KOPT-K1 (cell line): Measurements from ENCODE around the gene CGNL1.

Experiments used
- H3K27ac ChIP-seq: fragments of 200-600 bp; sonication (generic); 2 replicates; pipeline ENCODE4 v1.5.1; 2016; ENCODE audit warnings: antibody characterized with exemption, mild to moderate bottlenecking, low read depth, low read length; ENCODE audit not compliant: poor library complexity, severe bottlenecking
- H3K36me3 ChIP-seq: fragments of 200-600 bp; sonication (generic); 2 replicates; pipeline ENCODE4 v1.5.1; 2017; ENCODE audit warnings: antibody characterized with exemption, mild to moderate bottlenecking, low read length, moderate library complexity; ENCODE audit not compliant: insufficient read depth
- H3K9me3 ChIP-seq: fragments of 200-600 bp; sonication (generic); 2 replicates; pipeline ENCODE4 v1.5.1; 2017; ENCODE audit warnings: antibody characterized with exemption, low read length, mild to moderate bottlenecking; ENCODE audit not compliant: insufficient read depth, poor library complexity, severe bottlenecking

The CGNL1 gene

DNA sequence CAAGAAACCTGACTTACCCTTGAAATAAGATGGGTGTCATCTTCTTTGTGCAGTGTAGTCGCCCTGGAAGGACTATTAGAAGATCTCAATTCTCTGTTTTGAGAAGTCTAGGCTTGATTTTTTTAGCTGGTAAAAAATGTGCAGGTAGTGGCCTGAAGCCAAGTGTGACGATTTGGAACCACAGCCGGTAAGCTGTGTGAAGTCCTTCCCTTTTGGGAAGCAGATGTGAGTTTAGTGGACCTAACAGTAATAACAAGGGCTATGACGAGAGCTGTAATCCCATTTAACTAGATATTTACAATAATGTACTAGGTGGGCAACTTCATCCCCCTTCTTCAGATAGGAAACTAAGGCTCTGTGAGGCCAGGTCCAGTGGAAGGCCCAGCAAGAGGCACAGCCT, 133.7 kb downstream of the CGNL1 start:
- Histone ChIP-seq H3K27ac (no peak overlapping the region), H3K36me3 (no peaks in the 10 kb centered on the region), H3K9me3 (no peaks in the 10 kb centered on the region)

DNA sequence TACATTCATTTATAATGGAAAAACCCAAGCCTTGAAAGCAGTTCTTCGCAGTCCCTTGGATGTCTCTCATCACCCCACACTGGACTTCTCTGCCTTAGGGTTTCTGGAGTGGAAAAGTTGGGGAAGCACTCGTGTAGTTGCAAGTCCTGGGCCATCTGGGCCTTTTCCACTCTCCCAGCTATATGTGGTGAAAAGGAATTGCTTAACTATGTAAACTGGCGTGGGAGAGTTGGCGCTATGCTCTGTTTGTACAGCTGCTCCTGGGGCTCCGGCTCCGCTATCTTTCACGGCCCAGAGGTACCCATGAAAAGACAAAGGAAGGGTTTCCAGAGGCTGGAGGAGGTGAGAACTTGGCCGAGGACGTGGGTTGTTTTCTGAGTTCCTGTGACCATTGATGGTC, 134.3 kb downstream of the CGNL1 start:
- Histone ChIP-seq H3K9me3 (no peaks in the 10 kb centered on the region), H3K36me3 (no peaks in the 10 kb centered on the region), H3K27ac (no peak overlapping the region)

DNA sequence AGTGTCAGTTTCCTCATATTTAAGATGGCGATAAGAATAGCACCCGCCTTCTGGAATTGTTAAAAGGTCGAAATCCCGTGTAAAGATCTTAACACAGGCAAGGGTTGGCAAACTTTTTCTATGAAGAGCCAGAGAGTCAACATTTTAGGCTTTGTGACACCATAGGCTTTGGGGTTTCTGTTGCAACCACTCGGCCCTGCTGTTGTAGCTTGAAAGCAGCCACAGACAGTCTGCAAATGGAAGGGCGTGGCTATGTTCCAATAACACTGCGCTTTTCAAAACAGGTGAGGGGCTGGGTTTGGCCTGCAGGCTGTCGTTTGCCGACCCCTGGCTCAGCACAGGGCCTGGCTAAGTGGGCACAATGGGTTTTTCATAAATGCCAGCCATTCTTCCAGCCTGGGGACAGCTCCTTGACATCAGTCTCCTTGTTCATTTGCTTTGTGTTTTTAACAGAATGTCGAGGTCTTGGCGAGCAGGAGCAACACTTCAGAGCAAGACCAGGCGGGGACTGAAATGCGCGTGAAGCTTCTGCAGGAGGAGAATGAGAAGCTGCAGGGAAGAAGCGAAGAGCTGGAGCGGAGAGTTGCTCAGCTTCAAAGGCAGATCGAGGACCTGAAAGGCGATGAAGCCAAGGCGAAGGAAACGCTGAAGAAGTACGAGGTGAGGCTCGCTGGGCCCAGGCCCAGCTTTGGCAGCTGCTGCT, 140.2 kb downstream of the CGNL1 start:
- H3K27ac ChIP-seq: no peak overlapping the region
- no peaks in the 10 kb centered on the region for H3K36me3 ChIP-seq
- no peaks in the 10 kb centered on the region for H3K9me3 ChIP-seq

DNA sequence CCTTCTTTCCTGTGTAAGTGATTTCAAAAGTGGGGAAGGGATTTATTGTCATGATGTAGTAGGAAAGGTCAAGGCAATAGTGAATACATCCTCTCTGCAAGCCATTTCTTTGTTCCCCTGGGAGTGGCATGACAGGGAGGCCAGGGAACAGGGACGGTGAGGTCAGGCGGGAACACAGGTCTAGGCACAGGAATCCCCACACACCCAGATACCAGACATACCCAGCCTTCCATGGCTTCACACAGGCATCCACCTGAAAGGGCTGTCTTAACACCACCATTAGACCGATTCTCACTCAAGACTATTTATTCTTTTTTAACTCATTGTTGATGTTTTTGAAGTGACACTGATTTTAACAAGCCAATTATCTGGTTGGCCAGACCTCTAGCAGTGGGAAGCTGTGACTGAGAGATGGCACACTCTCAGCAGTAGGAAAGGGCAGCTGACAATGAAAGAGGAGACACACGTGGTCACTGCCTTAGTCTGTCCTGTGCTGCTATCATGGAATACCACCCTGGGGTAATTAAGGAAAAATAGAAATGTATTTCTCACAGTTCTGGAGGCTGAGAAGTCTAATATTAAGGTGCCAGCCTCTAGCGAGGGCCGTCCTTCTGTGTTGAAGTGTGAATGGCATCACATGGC, 140.8 kb downstream of the CGNL1 start:
- Histone ChIP-seq H3K9me3 (no peaks in the 10 kb centered on the region), H3K36me3 (no peaks in the 10 kb centered on the region), H3K27ac (no peak overlapping the region)

DNA sequence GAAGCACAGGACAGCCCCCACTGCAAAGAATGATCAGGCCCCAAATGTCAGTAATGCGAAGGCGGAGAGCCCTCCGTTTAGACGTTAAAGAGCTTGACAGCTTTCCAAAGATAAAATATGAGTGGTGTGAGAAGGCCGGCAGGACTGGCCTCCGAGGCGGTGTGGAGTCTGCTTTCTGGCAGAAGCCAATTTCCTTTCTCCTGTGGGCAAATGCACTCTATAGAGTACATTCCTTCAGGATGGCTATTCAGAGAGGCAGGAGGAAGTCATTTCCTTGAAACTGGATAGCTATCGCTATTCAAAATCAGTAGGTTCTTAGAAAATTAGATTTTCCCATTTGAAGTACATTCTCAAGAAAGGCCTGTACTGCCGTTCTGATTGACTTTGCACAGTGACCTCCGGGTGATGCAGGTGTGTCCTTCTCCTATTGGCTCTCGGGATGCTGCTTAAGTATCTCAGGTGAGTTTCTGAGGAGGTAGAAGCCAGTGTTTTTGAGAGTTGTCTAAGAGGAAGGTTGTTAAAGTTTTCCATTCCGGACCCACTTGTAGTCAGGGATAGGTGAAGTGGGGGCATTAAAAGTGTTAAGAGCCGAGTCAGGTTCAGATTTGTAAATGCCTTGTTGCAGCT, 142.6 kb downstream of the CGNL1 start:
- no peaks in the 10 kb centered on the region for H3K36me3 ChIP-seq
- no peaks in the 10 kb centered on the region for H3K9me3 ChIP-seq
- H3K27ac ChIP-seq: no peak overlapping the region

DNA sequence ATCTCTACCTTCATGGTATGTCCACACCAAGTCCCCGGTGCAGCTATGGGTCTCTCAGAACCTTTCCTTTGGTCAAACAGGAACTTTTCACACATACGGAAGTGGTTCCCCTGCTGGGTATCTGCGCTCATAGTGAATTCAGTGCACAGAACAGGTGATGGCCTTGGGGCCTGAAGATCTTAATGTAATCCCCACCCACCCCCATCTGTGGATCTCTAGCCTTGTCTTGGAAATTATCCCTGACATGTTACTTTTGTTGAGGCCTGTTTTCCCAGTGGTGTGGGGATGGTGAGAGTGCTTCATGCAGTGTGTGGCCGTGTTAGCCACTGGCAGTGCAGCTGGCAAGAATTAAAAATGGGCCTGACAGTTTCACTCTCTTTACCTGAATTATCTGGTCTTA, 143.5 kb downstream of the CGNL1 start:
- Histone ChIP-seq H3K36me3 (no peaks in the 10 kb centered on the region), H3K27ac (no peak overlapping the region), H3K9me3 (no peaks in the 10 kb centered on the region)

DNA sequence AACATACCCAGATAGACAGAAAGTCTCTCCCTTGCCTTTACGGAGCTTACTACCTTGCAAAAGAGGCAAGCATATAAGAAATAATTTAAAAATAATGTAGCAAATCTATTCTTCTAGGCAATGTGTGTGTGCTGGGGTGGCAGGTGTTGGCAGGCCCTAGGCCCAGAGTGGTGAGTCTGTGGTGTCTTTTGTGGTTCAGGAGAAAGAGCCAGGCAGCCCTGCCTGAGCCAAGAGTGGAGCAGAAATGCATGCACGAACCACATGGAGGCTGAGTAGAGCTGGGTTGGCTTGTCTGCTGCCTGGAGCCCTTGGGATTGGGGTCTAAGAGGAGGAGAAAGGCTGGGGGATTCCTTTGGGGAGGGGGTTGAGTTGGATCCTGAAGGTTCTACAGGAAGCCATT, 145.2 kb downstream of the CGNL1 start:
- no peaks in the 10 kb centered on the region for H3K9me3 ChIP-seq
- no peak overlapping the region for H3K27ac ChIP-seq
- no peaks in the 10 kb centered on the region for H3K36me3 ChIP-seq

DNA sequence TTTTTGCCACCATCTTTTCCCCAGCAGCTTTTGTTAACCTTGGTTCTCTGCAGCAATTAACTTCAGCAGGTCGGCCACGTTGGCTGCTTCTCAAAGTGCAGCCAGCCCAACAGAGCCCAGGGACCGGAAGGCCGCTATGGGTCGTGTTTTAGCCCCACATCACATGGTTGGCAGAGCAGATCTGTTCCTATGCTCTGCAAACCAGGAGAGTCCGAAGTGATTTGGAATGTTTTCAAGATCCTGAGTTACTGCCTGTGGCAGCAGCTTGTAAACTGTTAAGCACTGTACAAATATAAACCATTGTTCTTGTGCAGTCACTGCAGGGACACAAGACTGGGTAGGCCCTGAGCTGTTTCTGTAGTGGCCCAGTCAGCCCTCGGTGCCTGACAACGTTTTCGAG, 145.8 kb downstream of the CGNL1 start:
- Histone ChIP-seq H3K9me3 (no peaks in the 10 kb centered on the region), H3K36me3 (no peaks in the 10 kb centered on the region), H3K27ac (no peak overlapping the region)

DNA sequence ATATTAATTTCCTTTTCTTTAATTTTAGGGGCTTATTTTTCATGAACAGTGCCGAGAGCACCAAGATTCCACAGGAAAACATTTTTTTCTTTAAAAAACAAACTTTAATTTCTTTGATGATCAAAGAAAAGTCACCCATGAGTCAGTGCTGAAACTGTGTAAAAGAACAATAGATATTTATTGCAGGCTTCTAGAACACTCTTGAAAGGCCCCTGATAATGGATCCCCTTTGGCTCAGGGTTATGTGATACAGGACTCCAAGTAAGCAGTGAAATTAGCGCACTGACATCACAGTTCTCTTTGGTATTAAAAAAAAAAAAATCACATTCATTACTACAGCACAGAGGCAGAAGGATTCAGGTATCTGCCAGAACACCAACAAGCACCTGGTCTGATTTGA, 149.3 kb downstream of the CGNL1 start:
- H3K9me3 ChIP-seq: no peaks in the 10 kb centered on the region
- H3K36me3 ChIP-seq: no peaks in the 10 kb centered on the region
- H3K27ac ChIP-seq: no peak overlapping the region

DNA sequence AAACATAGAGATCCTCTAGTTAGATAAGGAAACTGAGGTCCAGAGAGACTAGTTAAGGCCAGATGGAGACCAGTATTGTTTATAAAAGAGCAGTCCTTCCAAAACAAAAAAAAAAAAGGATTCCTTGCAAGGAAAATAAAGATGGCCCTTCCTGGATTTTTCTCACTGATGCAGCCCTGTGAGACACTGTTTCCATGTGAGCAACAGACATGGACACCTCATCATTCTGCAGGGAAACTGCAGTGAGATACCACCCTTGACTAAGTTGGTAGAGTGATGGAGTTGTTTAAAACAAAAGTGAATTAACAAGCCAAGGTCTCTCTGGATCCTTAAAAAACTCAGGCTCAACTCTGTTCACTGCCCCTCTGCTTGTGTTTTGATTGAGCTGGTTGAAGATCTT, 149.8 kb downstream of the CGNL1 start:
- no peaks in the 10 kb centered on the region for H3K36me3 ChIP-seq
- no peak overlapping the region for H3K27ac ChIP-seq

DNA sequence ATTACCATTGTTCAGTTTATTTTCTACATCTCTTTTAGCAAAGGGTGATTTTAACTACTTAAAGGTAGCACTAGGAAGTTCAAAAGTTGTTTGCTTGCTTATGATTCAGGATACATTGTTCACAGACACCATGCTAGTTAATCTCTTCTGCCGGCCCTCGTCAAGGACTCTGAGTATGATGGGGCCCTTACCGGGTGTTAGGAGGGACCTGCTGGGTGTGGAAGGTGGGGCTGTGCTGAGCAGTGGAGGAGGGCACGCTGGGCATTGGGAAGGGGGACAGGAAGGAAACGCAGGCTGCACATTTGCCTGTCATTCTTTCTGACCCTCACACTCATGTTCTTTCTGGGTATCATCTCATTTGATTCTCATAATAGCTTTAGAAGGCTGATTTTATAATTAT, 150.3 kb downstream of the CGNL1 start:
- Histone ChIP-seq H3K36me3 (no peaks in the 10 kb centered on the region), H3K27ac (no peak overlapping the region), H3K9me3 (no peaks in the 10 kb centered on the region)

More for the DNA sequence above, 149.8 kb downstream of the CGNL1 start:
- H3K9me3 ChIP-seq: no peaks in the 10 kb centered on the region

DNA sequence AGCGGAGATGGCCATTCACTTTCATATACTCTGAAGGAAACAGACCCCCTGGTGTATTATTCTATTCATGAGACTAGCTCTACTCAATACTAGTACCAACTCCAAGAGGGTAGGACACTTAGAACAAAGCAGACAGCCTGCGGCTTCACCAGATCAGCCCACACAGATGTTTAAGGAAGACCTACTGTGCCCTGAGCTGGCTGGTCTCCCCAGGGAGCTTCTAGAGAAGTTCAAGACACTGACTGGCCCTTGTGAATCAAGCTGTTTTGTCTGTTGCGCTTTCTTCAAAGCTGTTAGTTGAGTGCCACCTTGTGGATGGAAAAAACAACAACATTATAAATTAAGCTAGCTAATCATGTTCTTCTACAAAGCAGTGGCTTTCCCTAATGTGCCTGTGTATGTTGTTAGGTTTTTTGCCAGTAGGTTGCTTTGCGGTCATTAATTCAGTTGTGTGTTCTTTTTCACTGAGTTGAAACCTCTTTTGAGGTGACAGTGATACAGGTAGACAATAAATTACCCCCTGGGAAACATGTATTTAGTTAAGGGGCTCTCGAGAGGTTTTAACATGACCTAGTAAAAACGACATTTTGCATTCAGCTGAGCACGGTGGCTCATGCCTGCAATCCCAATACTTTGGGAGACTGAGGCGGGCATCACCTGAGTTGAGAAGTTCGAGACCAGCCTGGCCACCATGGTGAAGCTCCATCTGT, 151.2 kb downstream of the CGNL1 start:
- Histone ChIP-seq H3K36me3 (no peaks in the 10 kb centered on the region), H3K9me3 (no peaks in the 10 kb centered on the region), H3K27ac (no peak overlapping the region)

DNA sequence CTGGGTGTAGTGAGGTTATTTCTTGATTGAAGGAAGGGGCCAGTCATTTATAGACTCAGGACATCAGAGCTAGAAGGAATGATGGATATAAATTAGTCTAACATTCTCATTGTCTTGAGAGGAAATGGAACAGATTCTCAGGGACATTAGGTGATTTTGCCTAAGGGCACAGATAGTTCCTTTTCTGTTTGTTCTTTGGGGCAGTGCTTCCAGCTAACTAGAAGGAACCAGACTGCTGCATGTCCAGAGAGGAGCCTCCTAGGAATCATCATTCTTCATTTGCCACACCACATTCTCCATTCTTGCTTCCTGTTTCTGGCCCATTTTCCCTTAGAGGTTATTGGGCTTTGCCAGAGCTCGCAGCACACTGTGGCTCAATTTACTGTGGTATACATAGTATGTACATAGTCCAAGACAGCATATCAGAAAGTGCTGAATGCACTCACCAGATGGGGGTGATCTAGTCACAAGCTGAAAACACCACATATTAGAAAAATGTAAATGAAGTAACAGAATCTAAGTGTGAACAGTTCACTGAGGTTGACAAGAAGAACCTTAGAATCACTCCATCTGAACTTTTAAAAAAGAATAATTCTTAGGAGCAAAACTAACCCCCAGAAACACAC, 152.7 kb downstream of the CGNL1 start:
- H3K27ac ChIP-seq: no peak overlapping the region
- no peaks in the 10 kb centered on the region for H3K36me3 ChIP-seq
- H3K9me3 ChIP-seq: no peaks in the 10 kb centered on the region

DNA sequence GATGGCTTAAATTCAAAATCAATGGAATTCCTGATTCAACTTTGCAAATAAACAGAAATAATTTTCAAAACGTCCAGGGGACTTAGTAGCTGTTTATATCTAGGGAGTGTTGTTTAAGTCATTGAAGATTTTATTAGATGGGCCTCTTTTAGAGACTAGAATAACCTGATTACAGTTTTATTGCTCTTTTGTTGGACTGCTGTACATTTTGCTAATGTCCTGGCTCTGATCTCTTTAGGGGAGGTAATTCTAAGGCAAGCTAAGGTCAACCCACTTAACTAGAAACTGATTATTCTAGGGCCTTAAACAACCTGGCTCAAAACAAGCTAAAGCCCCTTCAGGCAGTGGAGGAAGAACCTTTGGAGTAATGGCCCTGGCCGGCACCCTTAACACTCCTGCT, 153.4 kb downstream of the CGNL1 start:
- Histone ChIP-seq H3K27ac (no peak overlapping the region), H3K36me3 (no peaks in the 10 kb centered on the region), H3K9me3 (no peaks in the 10 kb centered on the region)
